Activated CD8-positive, alpha-beta memory T cell treated with anti-CD3 and anti-CD28 coated beads, Interleukin-2, amount 50 U/mL, for 24 hours (primary cell): ENCODE measurements around the gene FBN1.

Experiments
- DNase-seq: peaks from one replicate; pipeline ENCODE4 v3.0.0-alpha.2; 2020; ENCODE audit errors: extremely low read depth

The FBN1 gene

GRCh38 chr15:48645558-48646330 lies at the start of gene FBN1:
FBN1 (minus strand) TSS chr15:48645709; CDS start chr15:48644769, 940 bp downstream.
- no peak for DNase-seq

GRCh38 chr15:48693484-48693883 lies 48.0 kb upstream of the FBN1 start:
- no peak for DNase-seq

- no peak for DNase-seq
These were observed 43.0 kb upstream of the FBN1 start for GRCh38 chr15:48688493-48688892.

- DNase-seq = no peak
These were observed 38.7 kb upstream of the FBN1 start for GRCh38 chr15:48683991-48684765.

- no peak for DNase-seq
These were observed 37.6 kb upstream of the FBN1 start for GRCh38 chr15:48682942-48683651.

- no peak for DNase-seq
These were observed 35.8 kb upstream of the FBN1 start for GRCh38 chr15:48681353-48681752.

- no peak for DNase-seq
These were observed 35.3 kb upstream of the FBN1 start for GRCh38 chr15:48680841-48681240.

- DNase-seq = no peak
These were observed 34.4 kb upstream of the FBN1 start for GRCh38 chr15:48679952-48680351.

GRCh38 chr15:48678851-48679250 lies 33.3 kb upstream of the FBN1 start:
- DNase-seq = no peak

- DNase-seq = no peak
These were observed 32.3 kb upstream of the FBN1 start for GRCh38 chr15:48677821-48678220.

- DNase-seq = no peak
These were observed 29.9 kb upstream of the FBN1 start for GRCh38 chr15:48675436-48675835.

GRCh38 chr15:48674876-48675275 lies 29.4 kb upstream of the FBN1 start:
- DNase-seq = no peak

GRCh38 chr15:48672206-48672605 lies 26.7 kb upstream of the FBN1 start:
- no peak for DNase-seq

- DNase-seq = no peak
These were observed 25.9 kb upstream of the FBN1 start for GRCh38 chr15:48671103-48672022.

- DNase-seq = no peak
These were observed 22.2 kb upstream of the FBN1 start for GRCh38 chr15:48667701-48668100.

- DNase-seq = no peak
These were observed 18.9 kb upstream of the FBN1 start for GRCh38 chr15:48664436-48664835.

GRCh38 chr15:48657950-48658591 lies 12.6 kb upstream of the FBN1 start:
- DNase-seq = no peak

GRCh38 chr15:48654801-48655200 lies 9.3 kb upstream of the FBN1 start:
- DNase-seq = no peak

- DNase-seq = no peak
These were observed 8.6 kb upstream of the FBN1 start for GRCh38 chr15:48653913-48654670.

- no peak for DNase-seq
These were observed 7.7 kb upstream of the FBN1 start for GRCh38 chr15:48653216-48653615.
